B cell (primary cell): ENCODE measurements around the gene ANTXR2. TPM values are rescaled to one million over a fixed set of nuclear protein-coding genes. Genes with fewer than 3 reads are reported as not detected.

Source experiments
- ATAC-seq: fragments of 200-7000 bp; cut with Tn5 transposase; one replicate; pipeline ENCODE4 v1.10.0; 2021; ENCODE audit warnings: low read depth, mild to moderate bottlenecking, moderate number of reproducible peaks, moderate library complexity
- CTCF ChIA-PET: fragments of 350-600 bp; sonication (Branson Sonifier 250); formaldehyde crosslinking; loops from one replicate; lab custom pipeline; 2021; ENCODE audit warnings: antibody characterized with exemption, inconsistent platforms; lab: Charles Lee
- POLR2A ChIA-PET: fragments of 350-600 bp; sonication (Branson Sonifier 250); formaldehyde crosslinking; loops from one replicate; lab custom pipeline; 2021; ENCODE audit warnings: antibody characterized with exemption; lab: Charles Lee
- DNase-seq: peaks from one replicate; pipeline ENCODE4 v3.0.0; 2013
- H2AFZ ChIP-seq: 2 replicates; pipeline ENCODE4 v1.6.1; 2012; ENCODE audit warnings: mild to moderate bottlenecking, low read depth, low read length; ENCODE audit not compliant: insufficient read depth, poor library complexity, severe bottlenecking
- H3K27ac ChIP-seq, 2 donors: 1 replicate in 1 of 2; 2 replicates in 1 of 2; pipeline ENCODE4 v1.5.1; 2012 to 2013; ENCODE audit warnings: low read length in 2 of 2, mild to moderate bottlenecking in 2 of 2, moderate library complexity in 1 of 2
- H3K27me3 ChIP-seq, 4 experiments: fragments of 200-600 bp in 1 of 4; sonication (generic) in 1 of 4; replicated peaks in 1 of 4; 1 replicate in 2 of 4; 2 replicates in 2 of 4; pipeline versions ENCODE4 v1.6.1 to v1.7.0; 2013 to 2016; ENCODE audit warnings: low read length in 3 of 4, mild to moderate bottlenecking in 2 of 4, mixed read lengths in 1 of 4, moderate library complexity in 1 of 4; ENCODE audit not compliant: insufficient read depth in 4 of 4, control insufficient read depth in 3 of 4; ENCODE audit errors: control extremely low read depth in 1 of 4
- H3K36me3 ChIP-seq, 2 experiments: replicated peaks in 1 of 2; 1 replicate in 1 of 2; 2 replicates in 1 of 2; pipeline versions ENCODE4 v1.6.1 to v1.7.1; 2013; ENCODE audit warnings: low read length in 1 of 2; ENCODE audit not compliant: insufficient read depth in 2 of 2, control insufficient read depth in 1 of 2; ENCODE audit errors: control extremely low read depth in 1 of 2, extremely low read depth in 1 of 2
- H3K4me1 ChIP-seq, 2 donors: fragments of 200-600 bp in 1 of 2; sonication (generic) in 1 of 2; 1 replicate in 1 of 2; 2 replicates in 1 of 2; pipeline versions ENCODE4 v1.5.1 to v1.6.1; 2013 to 2017; ENCODE audit warnings: low read length in 2 of 2; ENCODE audit not compliant: control insufficient read depth in 2 of 2, insufficient read depth in 2 of 2
- H3K4me2 ChIP-seq: replicated peaks from 2 replicates; pipeline ENCODE3; 2012; ENCODE audit warnings: mild to moderate bottlenecking, low read depth, low read length; ENCODE audit not compliant: poor library complexity, severe bottlenecking
- H3K4me3 ChIP-seq, 5 experiments: fragments of 200-600 bp in 1 of 5; sonication (generic) in 1 of 5; 1 replicate in 3 of 5; 2 replicates in 2 of 5; pipeline versions ENCODE4 v1.5.1 to v1.7.0; 2011 to 2016; ENCODE audit warnings: low read length in 4 of 5, mild to moderate bottlenecking in 4 of 5, low read depth in 2 of 5, control low read depth in 1 of 5, moderate library complexity in 1 of 5; ENCODE audit not compliant: insufficient read depth in 1 of 5; ENCODE audit errors: control extremely low read depth in 1 of 5, extremely low read depth in 1 of 5
- H3K79me2 ChIP-seq: fragments of 200-600 bp; sonication (generic); one replicate; pipeline ENCODE4 v1.6.0; 2016; ENCODE audit warnings: low read length; ENCODE audit not compliant: control insufficient read depth, insufficient read depth
- H3K9ac ChIP-seq: fragments of 200-600 bp; sonication (generic); 2 replicates; pipeline ENCODE4 v1.6.1; 2017; ENCODE audit warnings: mild to moderate bottlenecking, low read length, moderate library complexity
- H3K9me3 ChIP-seq, 3 donors: one replicate each; pipeline versions ENCODE4 v1.6.1 to v1.7.1; 2013; ENCODE audit warnings: low read length in 2 of 3; ENCODE audit not compliant: control insufficient read depth in 2 of 3, insufficient read depth in 1 of 3; ENCODE audit errors: control extremely low read depth in 1 of 3
- H4K20me1 ChIP-seq: 2 replicates; pipeline ENCODE4 v1.6.0; 2012; ENCODE audit warnings: mild to moderate bottlenecking, low read length; ENCODE audit not compliant: insufficient read depth, control insufficient read depth, poor library complexity, severe bottlenecking
- H3K27ac Mint-ChIP-seq: one replicate; pipeline ENCODE4 v1.8.0; 2021; ENCODE audit warnings: mixed read lengths
- H3K27me3 Mint-ChIP-seq: one replicate; pipeline ENCODE4 v1.8.0; 2021; ENCODE audit warnings: mixed read lengths
- H3K4me1 Mint-ChIP-seq: one replicate; pipeline ENCODE4 v1.8.0; 2021; ENCODE audit warnings: mixed read lengths
- H3K4me3 Mint-ChIP-seq: one replicate; pipeline ENCODE4 v1.8.0; 2021; ENCODE audit warnings: mixed read lengths
- H3K9me3 Mint-ChIP-seq: one replicate; pipeline ENCODE4 v1.8.0; 2022; ENCODE audit warnings: mixed read lengths; ENCODE audit not compliant: insufficient read depth
- EZH2 ChIP-seq: IDR thresholded peaks from 2 replicates; pipeline ENCODE4 v1.6.1; 2012; ENCODE audit warnings: borderline replicate concordance, low read depth, mild to moderate bottlenecking, moderate library complexity, low read length; ENCODE audit not compliant: insufficient read depth, poor library complexity, severe bottlenecking
- WGBS: methylation state at CpG from one replicate; pipeline ENCODE4 v1.1.5; 2013; ENCODE audit warnings: missing lambda C conversion rate; ENCODE audit not compliant: insufficient coverage; 5-methylcytosine and 5-hydroxymethylcytosine counted together
- intact Hi-C: fragments of 100-400 bp; cut with micrococcal nuclease; formaldehyde crosslinking; loops from one replicate; pipeline ENCODE4 v1.10.0; 2022
- polyA plus RNA-seq: library from polyadenylated mRNA; depleted of rRNA; stranded (reverse); fragments of >200 nt; gene quantifications from 2 replicates; pipeline ENCODE4 v1.2.3, GENCODE V29; 2012
- total RNA-seq, 2 donors: library from RNA; stranded (reverse); fragments of 120-200 nt in 1 of 2; gene quantifications; 1 replicate in 1 of 2; 2 replicates in 1 of 2; pipeline versions ENCODE4 v1.2.3 to v1.2.4, GENCODE V29; 2013 to 2022
- TF ChIP-seq, protein P1 (sequence below): fragments of 200-600 bp; IDR thresholded peaks from one replicate; pipeline ENCODE4 v1.8.0; 2022; ENCODE audit warnings: antibody characterized with exemption, mild to moderate bottlenecking

ANTXR2 gene
- total and polyA plus RNA-seq, 2 donors (not counting 1 experiment from before 2014, with no cell fraction given): 10.6 to 63.0 TPM

DNA sequence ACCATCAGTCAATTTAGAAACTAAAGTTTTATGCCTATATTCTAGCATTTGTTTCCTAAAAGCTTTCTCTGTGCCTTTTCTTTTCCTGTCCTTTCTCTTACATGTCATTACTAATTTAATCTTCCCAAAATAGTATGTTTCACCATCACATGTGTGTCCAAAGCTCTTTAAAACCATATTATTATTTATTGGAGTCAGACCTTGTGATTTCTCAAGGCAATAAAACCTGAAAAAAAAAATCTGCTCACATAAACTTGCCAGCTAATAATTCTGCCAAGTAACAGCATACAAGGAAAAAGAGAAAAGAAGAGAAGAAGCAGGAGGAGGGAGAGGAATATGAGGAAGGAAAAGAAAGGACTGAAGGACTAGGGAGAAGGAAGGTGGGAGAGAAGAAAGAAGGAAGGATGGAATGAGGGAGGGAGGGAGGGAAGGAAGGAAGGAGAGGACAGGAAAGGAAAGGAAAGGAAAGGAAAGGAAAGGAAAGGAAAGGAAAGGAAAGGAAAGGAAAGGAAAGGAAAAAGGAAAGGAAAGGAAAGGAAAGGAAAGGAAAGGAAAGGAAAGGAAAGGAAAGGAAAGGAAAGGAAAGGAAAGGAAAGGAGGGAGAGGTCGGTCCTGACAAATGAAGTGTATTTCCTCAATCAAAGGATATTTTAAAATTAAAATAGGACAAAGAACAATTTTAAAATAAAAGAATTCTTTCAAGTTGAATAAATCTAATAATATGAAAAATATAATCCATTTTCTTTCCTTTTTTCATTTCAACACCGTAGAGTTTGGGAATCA is 57.4 kb downstream of the ANTXR2 start:
- intact Hi-C loops: no loop called here
- WGBS: no CpG with 5 or more reads among the region's 2 CpGs

GRCh38 chr4:80014531-80014930 is 58.5 kb downstream of the ANTXR2 start:
- H3K36me3 ChIP-seq: peaks cover 24 to 42% of the 10 kb centered on the region in 2 experiments
- no peak overlapping the region for H2AFZ ChIP-seq
- ATAC-seq (no peak), DNase-seq (no peak)
- no peak overlapping the region for H3K27ac ChIP-seq
- Mint-ChIP-seq H3K27me3 (no peaks in the 10 kb centered on the region), H3K9me3 (no peaks in the 10 kb centered on the region), H3K4me1 (no peaks in the 10 kb centered on the region), H3K4me3 (no peak overlapping the region), H3K27ac (no peak overlapping the region)
- POLR2A ChIA-PET: no interaction called here
- no peak overlapping the region for H3K4me2 ChIP-seq
- no peaks in the 10 kb centered on the region for H3K27me3 ChIP-seq
- no CpG with 5 or more reads among the region's 3 CpGs for WGBS
- no peak for TF ChIP-seq EZH2
- TF ChIP-seq, protein P1, sequence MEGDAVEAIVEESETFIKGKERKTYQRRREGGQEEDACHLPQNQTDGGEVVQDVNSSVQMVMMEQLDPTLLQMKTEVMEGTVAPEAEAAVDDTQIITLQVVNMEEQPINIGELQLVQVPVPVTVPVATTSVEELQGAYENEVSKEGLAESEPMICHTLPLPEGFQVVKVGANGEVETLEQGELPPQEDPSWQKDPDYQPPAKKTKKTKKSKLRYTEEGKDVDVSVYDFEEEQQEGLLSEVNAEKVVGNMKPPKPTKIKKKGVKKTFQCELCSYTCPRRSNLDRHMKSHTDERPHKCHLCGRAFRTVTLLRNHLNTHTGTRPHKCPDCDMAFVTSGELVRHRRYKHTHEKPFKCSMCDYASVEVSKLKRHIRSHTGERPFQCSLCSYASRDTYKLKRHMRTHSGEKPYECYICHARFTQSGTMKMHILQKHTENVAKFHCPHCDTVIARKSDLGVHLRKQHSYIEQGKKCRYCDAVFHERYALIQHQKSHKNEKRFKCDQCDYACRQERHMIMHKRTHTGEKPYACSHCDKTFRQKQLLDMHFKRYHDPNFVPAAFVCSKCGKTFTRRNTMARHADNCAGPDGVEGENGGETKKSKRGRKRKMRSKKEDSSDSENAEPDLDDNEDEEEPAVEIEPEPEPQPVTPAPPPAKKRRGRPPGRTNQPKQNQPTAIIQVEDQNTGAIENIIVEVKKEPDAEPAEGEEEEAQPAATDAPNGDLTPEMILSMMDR: no peak
- H4K20me1 ChIP-seq: no peaks in the 10 kb centered on the region
- H3K4me1 ChIP-seq: no peaks in the 10 kb centered on the region
- no peak overlapping the region for H3K4me3 ChIP-seq
- H3K79me2 ChIP-seq: no peaks in the 10 kb centered on the region
- H3K9ac ChIP-seq: no peak overlapping the region
- intact Hi-C loops: no loop called here
- CTCF ChIA-PET: no interaction called here
- no peaks in the 10 kb centered on the region for H3K9me3 ChIP-seq

More for the DNA sequence above, 57.4 kb downstream of the ANTXR2 start:
- Mint-ChIP-seq H3K4me3 (no peak overlapping the region), H3K27ac (no peak overlapping the region), H3K4me1 (no peaks in the 10 kb centered on the region), H3K9me3 (no peaks in the 10 kb centered on the region), H3K27me3 (no peaks in the 10 kb centered on the region)
- ChIA-PET POLR2A (no interaction called here), CTCF (no interaction called here)
- Histone ChIP-seq H3K27ac (no peak overlapping the region), H4K20me1 (no peaks in the 10 kb centered on the region), H3K79me2 (no peaks in the 10 kb centered on the region), H3K36me3 (peaks cover 20 to 45% of the 10 kb centered on the region in 2 experiments), H3K9ac (no peak overlapping the region), H3K9me3 (no peaks in the 10 kb centered on the region), H2AFZ (no peak overlapping the region), H3K4me1 (no peaks in the 10 kb centered on the region), H3K4me3 (no peak overlapping the region), H3K4me2 (no peak overlapping the region), H3K27me3 (no peaks in the 10 kb centered on the region)
- no peak for DNase-seq
- TF ChIP-seq EZH2: no peak
- TF ChIP-seq, protein P1: no peak
- ATAC-seq: no peak
